A549 (cell line): ENCODE measurements around the gene ADGRD1.

ENCODE experiments used
- CHD2 ChIP-seq: fragments of 150-350 bp; IDR thresholded peaks from 2 replicates; pipeline ENCODE4 v1.6.1; 2014; ENCODE audit warnings: low read length; ENCODE audit not compliant: partially characterized antibody
- CTCF ChIP-seq: fragments of >200 bp; sonication (Bioruptor Twin); formaldehyde crosslinking; IDR thresholded peaks from 3 replicates; pipeline ENCODE4 v1.5.1; 2016
- ESRRA ChIP-seq: fragments of 150-350 bp; IDR thresholded peaks from 2 replicates; pipeline ENCODE4 v1.6.1; 2014; ENCODE audit warnings: mild to moderate bottlenecking, low read length, borderline replicate concordance
- FOSL2 ChIP-seq, 2 experiments: fragments of 450-650 bp in 1 of 2; fragments of >200 bp in 1 of 2; sonication (Bioruptor Twin) in 1 of 2; formaldehyde crosslinking; IDR thresholded peaks; 2 replicates each; pipeline versions ENCODE4 v1.5.0 to v1.6.1; 2016 to 2020; ENCODE audit warnings: mild to moderate bottlenecking in 1 of 2, moderate library complexity in 1 of 2
- TF ChIP-seq, protein P1 (sequence below): IDR thresholded peaks from 2 replicates; pipeline ENCODE4 v1.6.1; 2012

DNA sequence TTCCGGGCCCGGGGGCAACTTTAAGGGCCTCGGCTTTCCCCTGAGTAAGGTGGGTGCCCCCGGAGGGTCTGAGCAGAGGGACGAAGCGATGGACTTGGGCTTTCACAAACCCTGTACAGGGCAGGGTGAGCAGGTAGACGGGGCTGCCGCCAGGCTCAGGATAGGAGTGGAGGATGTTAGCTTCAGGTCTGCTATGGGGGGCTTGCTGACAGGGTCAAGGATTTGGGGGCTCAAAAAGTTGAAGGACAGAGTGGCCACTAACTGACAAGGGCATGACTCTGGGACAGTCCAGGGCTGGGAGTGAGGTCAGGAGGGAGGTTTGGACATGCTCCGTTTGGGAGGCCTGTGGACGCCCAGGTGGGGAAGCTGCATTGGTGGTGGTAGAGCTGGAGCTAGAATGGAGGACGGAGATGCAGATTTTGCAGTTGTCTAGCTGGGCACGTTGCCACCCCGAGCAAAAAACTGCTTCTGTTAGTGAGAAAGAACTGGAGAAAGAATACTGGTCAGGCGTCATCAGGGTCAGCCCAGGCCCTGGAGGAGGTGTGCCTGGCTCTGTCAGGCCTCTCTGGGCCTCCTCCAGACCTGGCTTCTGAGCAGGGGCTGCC is 113.3 kb downstream of the ADGRD1 start:
- TF ChIP-seq CTCF (no peak), FOSL2 (IDR thresholded peaks at IDR 0.05) (no peak), FOSL2 (CRISPR knock-in tag; IDR thresholded peaks at IDR 0.05) (no peak), CHD2 (no peak), ESRRA (no peak)
- TF ChIP-seq, protein P1, sequence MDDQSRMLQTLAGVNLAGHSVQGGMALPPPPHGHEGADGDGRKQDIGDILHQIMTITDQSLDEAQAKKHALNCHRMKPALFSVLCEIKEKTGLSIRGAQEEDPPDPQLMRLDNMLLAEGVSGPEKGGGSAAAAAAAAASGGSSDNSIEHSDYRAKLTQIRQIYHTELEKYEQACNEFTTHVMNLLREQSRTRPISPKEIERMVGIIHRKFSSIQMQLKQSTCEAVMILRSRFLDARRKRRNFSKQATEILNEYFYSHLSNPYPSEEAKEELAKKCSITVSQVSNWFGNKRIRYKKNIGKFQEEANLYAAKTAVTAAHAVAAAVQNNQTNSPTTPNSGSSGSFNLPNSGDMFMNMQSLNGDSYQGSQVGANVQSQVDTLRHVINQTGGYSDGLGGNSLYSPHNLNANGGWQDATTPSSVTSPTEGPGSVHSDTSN = no peak
